GM13977 (cell line): ENCODE results near the gene CCDC61.

ENCODE experiments used
- DNase-seq: peaks from one replicate; pipeline ENCODE4 v3.0.0; 2012; ENCODE audit warnings: low spot score
- in situ Hi-C: fragments of 300-500 bp; cut with MboI; formaldehyde crosslinking; loops from one replicate; pipeline ENCODE4 v1.12.0; 2022; ENCODE audit warnings: low sequenced_read_pairs, low pct_unique_long_range_greater_than_20kb, mixed read lengths, inconsistent platforms; ENCODE audit not compliant: unreplicated experiment
- TF ChIP-seq, protein P1 (sequence below): IDR thresholded peaks from 2 replicates; pipeline ENCODE4 v1.5.1; 2012; ENCODE audit warnings: mild to moderate bottlenecking, control low read depth; ENCODE audit not compliant: insufficient read depth; ENCODE audit errors: extremely low read depth, missing control alignments

Gene CCDC61, protein sequence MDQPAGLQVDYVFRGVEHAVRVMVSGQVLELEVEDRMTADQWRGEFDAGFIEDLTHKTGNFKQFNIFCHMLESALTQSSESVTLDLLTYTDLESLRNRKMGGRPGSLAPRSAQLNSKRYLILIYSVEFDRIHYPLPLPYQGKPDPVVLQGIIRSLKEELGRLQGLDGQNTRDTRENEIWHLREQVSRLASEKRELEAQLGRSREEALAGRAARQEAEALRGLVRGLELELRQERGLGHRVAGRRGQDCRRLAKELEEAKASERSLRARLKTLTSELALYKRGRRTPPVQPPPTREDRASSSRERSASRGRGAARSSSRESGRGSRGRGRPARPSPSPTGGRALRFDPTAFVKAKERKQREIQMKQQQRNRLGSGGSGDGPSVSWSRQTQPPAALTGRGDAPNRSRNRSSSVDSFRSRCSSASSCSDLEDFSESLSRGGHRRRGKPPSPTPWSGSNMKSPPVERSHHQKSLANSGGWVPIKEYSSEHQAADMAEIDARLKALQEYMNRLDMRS

DNA sequence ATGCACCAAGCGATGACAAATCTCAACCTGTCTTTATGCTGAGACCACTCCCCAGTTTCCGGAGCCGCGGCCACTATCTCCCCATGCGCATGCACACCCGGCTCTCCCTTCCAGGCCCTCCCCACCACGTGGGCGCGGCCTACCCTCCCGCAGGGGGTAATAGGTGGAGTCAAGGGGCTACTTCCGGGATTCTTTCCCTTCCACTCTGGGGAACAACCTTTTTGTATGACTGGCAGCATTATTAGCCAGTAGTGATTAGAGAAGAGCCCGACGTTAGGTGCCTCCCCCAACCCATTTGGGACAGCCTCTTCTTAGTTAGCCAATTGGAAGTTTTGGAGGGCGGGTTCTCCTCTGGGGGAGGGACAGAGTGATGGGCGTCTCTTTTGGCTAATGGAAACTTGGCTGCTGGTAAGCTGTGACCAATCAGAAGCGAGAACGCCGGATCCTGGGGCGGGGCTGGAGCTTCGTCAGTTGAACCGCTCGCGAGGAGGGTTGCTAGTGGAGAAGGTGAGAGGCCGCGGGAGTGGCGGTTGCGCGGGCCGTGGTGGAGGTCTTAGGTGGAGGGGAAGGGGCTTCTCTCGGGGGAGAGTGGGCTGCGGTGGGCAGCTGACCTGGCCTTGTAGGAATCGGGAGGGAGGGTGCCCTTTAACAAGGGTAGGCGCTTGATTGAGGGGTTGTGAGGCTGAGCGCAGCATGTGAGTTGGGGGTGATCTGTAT, at the start of gene CCDC61:
TSS of gene CCDC61 (plus strand) at position 470 of the 717 bp plus-strand sequence. CDS start 7,552 bp downstream, outside the sequence.
- in situ Hi-C loops = no loop called here
- TF ChIP-seq, protein P1, sequence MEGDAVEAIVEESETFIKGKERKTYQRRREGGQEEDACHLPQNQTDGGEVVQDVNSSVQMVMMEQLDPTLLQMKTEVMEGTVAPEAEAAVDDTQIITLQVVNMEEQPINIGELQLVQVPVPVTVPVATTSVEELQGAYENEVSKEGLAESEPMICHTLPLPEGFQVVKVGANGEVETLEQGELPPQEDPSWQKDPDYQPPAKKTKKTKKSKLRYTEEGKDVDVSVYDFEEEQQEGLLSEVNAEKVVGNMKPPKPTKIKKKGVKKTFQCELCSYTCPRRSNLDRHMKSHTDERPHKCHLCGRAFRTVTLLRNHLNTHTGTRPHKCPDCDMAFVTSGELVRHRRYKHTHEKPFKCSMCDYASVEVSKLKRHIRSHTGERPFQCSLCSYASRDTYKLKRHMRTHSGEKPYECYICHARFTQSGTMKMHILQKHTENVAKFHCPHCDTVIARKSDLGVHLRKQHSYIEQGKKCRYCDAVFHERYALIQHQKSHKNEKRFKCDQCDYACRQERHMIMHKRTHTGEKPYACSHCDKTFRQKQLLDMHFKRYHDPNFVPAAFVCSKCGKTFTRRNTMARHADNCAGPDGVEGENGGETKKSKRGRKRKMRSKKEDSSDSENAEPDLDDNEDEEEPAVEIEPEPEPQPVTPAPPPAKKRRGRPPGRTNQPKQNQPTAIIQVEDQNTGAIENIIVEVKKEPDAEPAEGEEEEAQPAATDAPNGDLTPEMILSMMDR = no peak
- peak; percentile 98 for DNase-seq

DNA sequence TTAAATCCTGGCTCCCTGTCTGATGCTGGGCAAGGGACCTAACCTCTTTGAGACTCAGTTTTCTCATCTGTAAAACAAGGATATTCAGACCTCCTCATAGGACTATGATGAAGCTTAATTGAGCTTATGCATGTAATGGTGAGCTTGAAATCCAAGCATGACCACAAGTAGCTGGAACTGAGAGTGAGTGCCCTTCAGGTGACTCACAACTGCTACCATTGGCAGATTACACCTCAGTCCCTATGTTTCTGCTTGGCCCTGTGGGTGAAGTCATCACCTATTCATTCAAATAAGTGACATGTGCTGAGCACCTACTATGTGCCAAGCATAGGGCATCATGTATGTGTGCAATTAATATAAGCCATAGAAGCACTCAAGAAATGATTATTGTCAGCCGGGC, 47.3 kb upstream of the CCDC61 start:
- no peak for DNase-seq
- TF ChIP-seq, protein P1 = no peak
- in situ Hi-C loops = no loop called here

DNA sequence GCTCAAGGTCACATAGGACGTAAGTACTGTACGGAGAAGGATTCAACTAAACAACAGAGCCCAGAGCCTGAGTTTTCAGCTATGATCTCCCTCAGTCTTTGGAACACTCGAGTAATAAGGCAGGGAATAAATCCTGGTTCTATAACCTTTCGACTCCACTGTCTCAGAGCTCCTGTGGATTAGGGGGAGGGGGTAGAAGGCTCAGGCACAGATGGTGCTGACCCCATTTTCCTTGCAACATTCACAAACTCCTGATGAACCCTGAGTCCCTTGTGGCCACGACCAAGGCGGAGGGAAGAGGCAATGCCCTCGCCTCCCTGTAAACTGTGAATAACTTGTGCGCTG, 43.0 kb upstream of the CCDC61 start:
- in situ Hi-C loops = no loop called here
- no peak for DNase-seq
- TF ChIP-seq, protein P1 = no peak

DNA sequence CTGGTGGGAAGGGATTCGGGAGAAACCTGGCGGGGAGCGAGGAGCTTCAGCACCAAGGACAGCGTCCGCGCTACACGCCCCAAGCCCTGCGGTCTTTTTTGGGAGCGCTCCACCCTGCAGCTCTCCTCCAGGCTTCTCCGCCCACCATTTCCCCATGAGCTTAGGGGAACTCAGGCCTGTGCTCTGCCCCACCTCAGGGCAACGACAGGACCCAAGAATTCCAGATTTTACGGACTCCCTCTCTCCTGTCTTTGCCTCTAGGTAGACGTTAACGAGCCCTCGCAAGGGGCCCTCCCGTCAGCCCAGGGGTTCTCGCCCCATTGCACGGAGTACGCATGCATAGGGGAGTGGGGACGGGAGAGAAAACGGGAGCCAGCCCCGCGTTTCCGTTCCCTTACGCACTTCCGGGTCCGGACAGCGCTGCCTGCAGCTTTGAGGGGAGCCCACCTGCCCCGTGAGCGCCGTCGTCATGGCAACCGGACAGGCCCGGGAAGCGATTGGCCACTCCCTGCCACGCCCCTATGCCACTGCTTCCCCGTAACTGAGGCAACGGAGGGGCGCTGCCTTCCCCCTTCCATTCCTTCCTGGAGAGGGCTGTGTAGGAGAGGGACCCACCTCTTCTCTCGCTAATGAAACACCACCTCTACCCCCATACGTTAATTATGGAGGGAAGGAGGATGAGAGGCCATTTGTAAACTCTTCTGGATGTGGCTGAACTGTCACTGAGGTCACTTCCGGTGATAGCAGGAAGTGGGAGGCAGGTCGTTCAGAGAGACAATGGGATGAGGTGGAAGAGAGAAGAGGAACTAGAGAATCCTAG, 42.4 kb upstream of the CCDC61 start:
- peak; percentile 55 for DNase-seq
- in situ Hi-C loops = no loop called here
- TF ChIP-seq, protein P1 = no peak

DNA sequence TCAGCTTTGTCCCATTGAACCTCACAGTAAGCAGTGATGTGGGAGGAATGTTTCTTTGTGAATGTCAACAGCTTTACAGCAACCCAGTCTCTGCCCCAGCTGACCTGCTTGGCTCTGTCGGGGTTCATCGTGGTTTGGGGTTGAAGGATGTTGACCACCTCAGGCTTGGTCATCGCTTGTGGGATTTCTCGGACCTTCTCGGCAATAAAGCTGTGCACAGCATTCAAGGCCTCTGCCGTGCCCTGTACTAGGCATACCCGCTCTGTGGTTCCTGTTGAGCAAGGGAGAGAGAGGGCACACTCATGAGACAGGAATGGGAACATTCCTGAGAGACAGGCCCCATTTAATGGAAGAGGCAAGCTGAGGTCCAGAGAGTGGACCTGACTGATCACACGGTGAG, 41.6 kb upstream of the CCDC61 start:
- no peak for DNase-seq
- TF ChIP-seq, protein P1 = no peak
- in situ Hi-C loops = no loop called here

DNA sequence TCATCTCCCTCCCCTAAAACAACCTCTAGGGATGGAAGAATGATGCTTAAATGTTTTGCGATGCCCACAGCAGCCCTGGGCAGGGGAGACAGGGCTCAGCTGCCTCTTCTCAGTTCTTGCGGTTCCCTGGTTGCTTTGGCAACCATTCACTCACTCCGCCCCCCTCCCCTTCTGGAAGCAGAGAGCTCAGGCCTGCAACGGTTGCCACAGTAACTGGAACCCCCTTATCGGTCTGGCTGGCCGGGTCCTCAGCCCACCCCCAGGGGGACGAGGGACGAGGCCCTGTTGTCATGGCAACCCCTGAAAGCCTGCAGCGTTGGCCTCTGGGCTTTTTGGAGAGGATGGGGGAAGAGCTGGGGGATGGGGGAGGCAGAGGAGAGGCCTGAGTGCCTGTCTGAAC, 41.1 kb upstream of the CCDC61 start:
- DNase-seq = no peak
- TF ChIP-seq, protein P1 = no peak
- in situ Hi-C loops = no loop called here
